Right lobe of liver (tissue), 4 donors: Measurements from ENCODE around the gene PDIA5.

Experiments used
- CTCF ChIP-seq, 4 donors: fragments of 200-600 bp in 3 of 4; fragments of 450-650 bp in 1 of 4; IDR thresholded peaks; one replicate each; pipeline versions ENCODE4 v1.5.1 to v1.8.0; 2016 to 2022; ENCODE audit warnings: antibody characterized with exemption in 4 of 4, mild to moderate bottlenecking in 2 of 4
- POLR2A ChIP-seq: fragments of 450-650 bp; IDR thresholded peaks from one replicate; pipeline ENCODE4 v1.6.1; 2017; ENCODE audit warnings: antibody characterized with exemption, mild to moderate bottlenecking
- donor health status: DM: no; HTN: no; CAD: no.
- donor health status: DM: no; HTN: no; CAD: no.
- donor health status: DM: no; HTN: yes; CAD: no.

DNA sequence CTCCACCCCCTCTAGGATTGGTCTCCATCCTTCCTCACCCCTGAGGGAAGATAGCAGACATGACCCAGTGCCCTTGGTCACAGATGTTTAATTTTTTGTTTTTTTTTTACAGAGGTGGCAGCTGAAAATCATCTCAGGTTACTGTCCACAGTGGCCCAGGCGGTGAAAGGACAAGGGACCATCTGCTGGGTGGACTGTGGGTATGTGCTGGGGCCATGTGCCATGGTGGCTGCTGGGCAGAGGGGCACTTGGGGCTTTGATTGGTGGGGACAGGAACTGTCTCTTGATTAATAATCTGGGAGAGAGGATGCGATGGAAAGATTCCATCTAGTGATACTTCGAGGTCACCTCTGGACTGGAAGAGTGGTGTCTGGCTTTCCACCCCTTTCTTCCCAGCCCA lies 25.4 kb downstream of the PDIA5 start:
- TF ChIP-seq CTCF (IDR thresholded peaks at IDR 0.05) (no peak), POLR2A (no peak)
